ENCODE data around the gene MIS18A.

- TF ChIP-seq CTCF (IDR thresholded peaks at IDR 0.05) (no peak), POLR2A (IDR thresholded peaks at IDR 0.05) (no peak)
Observed at GRCh38 chr21:32237021-32237420, 41.8 kb downstream of the MIS18A start.
